Measurements from ENCODE around the gene PSMB11. TPM values are rescaled to one million over a fixed set of nuclear protein-coding genes. Genes with fewer than 3 reads are reported as not detected.
A peak's percentile ranks its signal among the peaks of the same experiment; 100 is the strongest.

The PSMB11 gene
- total RNA-seq, 1 donor from 2014 or later: 0.09 TPM

- DNase-seq (ENCODE audit: low spot score in 2 of 2, unreplicated experiment in 2 of 2): no peak
- Mint-ChIP-seq H3K27me3 (ENCODE audit: low read depth) (no peaks in the 10 kb centered on the region), H3K4me1 (peaks cover 57% of the 10 kb centered on the region), H3K36me3 (peaks cover 27% of the 10 kb centered on the region), H3K9me3 (no peaks in the 10 kb centered on the region), H3K4me3 (peak overlapping the region; percentile 51), H3K27ac (no peak overlapping the region)
- TF ChIP-seq CTCF (IDR thresholded peaks at IDR 0.05; ENCODE audit: unreplicated experiment): no peak
Measured at GRCh38 chr14:23067847-23068788, 26.1 kb downstream of the PSMB11 start.

- H3K27ac Mint-ChIP-seq: peak overlapping the region; percentile 95
- peak; percentile 88 for TF ChIP-seq CTCF (IDR thresholded peaks at IDR 0.05; ENCODE audit: unreplicated experiment)
- H3K9me3 Mint-ChIP-seq: no peaks in the 10 kb centered on the region
- H3K36me3 Mint-ChIP-seq: peaks cover 20% of the 10 kb centered on the region
- DNase-seq (ENCODE audit: low spot score in 2 of 2, unreplicated experiment in 2 of 2): peak in 1 of 2 experiments; percentile 80
- H3K4me3 Mint-ChIP-seq: peak overlapping the region; percentile 51
- H3K4me1 Mint-ChIP-seq: peaks cover 49% of the 10 kb centered on the region
- no peaks in the 10 kb centered on the region for H3K27me3 Mint-ChIP-seq (ENCODE audit: low read depth)
Measured at GRCh38 chr14:23068789-23069412, 26.9 kb downstream of the PSMB11 start.

GRCh38 chr14:23069413-23069806 lies 27.4 kb downstream of the PSMB11 start:
- no peaks in the 10 kb centered on the region for H3K27me3 Mint-ChIP-seq (ENCODE audit: low read depth)
- DNase-seq (ENCODE audit: low spot score in 2 of 2, unreplicated experiment in 2 of 2): no peak
- H3K4me1 Mint-ChIP-seq: peaks cover 47% of the 10 kb centered on the region
- peak overlapping the region; percentile 95 for H3K27ac Mint-ChIP-seq
- H3K36me3 Mint-ChIP-seq: peaks cover 18% of the 10 kb centered on the region
- H3K4me3 Mint-ChIP-seq: peak overlapping the region; percentile 93
- H3K9me3 Mint-ChIP-seq: no peaks in the 10 kb centered on the region
- no peak for TF ChIP-seq CTCF (IDR thresholded peaks at IDR 0.05; ENCODE audit: unreplicated experiment)

- Mint-ChIP-seq H3K27ac (peak overlapping the region; percentile 93), H3K36me3 (peaks cover 19% of the 10 kb centered on the region), H3K27me3 (ENCODE audit: low read depth) (no peaks in the 10 kb centered on the region), H3K4me3 (peak overlapping the region; percentile 93), H3K4me1 (peaks cover 46% of the 10 kb centered on the region), H3K9me3 (no peaks in the 10 kb centered on the region)
- no peak for TF ChIP-seq CTCF (IDR thresholded peaks at IDR 0.05; ENCODE audit: unreplicated experiment)
- DNase-seq (ENCODE audit: low spot score in 2 of 2, unreplicated experiment in 2 of 2): no peak
Measured at GRCh38 chr14:23070262-23071129, 28.5 kb downstream of the PSMB11 start.

- Mint-ChIP-seq H3K27me3 (ENCODE audit: low read depth) (no peaks in the 10 kb centered on the region), H3K4me3 (peak overlapping the region; percentile 93), H3K27ac (peak overlapping the region; percentile 93), H3K9me3 (no peaks in the 10 kb centered on the region), H3K36me3 (peaks cover 12% of the 10 kb centered on the region), H3K4me1 (peaks cover 39% of the 10 kb centered on the region)
- TF ChIP-seq CTCF (IDR thresholded peaks at IDR 0.05; ENCODE audit: unreplicated experiment): no peak
- peak in 1 of 2 experiments; percentile 76 for DNase-seq (ENCODE audit: low spot score in 2 of 2, unreplicated experiment in 2 of 2)
Measured at GRCh38 chr14:23071244-23071920, 29.4 kb downstream of the PSMB11 start.

Measured in mesothelial cell of epicardium (in vitro differentiated cells).